SK-N-SH (cell line): ENCODE data around the gene B3GALT2. TPM values are rescaled to one million over a fixed set of nuclear protein-coding genes. Genes with fewer than 3 reads are reported as not detected.

Source experiments
- CTCF ChIA-PET: fragments of 300-600, 350-600 bp; formaldehyde crosslinking; extraction: SDS; loops from one replicate; lab custom pipeline; 2021; lab: Yijun Ruan, JAX
- POLR2A ChIA-PET: fragments of 350-600 bp; sonication (Branson Sonifier 250); formaldehyde crosslinking; extraction: SDS; loops from one replicate; lab custom pipeline; 2020; ENCODE audit warnings: antibody characterized with exemption, inconsistent platforms; lab: Yijun Ruan, JAX
- DNase-seq: peaks from one replicate; pipeline ENCODE4 v3.0.0; 2012
- H2AFZ ChIP-seq: fragments of 200-600 bp; sonication (generic); 2 replicates; pipeline ENCODE4 v1.8.1; 2016; ENCODE audit warnings: antibody characterized with exemption, mild to moderate bottlenecking, low read depth
- H3F3A ChIP-seq: fragments of 200-600 bp; sonication (generic); replicated peaks from 2 replicates; pipeline ENCODE3; 2016; ENCODE audit warnings: antibody characterized with exemption, mild to moderate bottlenecking; ENCODE audit not compliant: insufficient read depth
- H3K27ac ChIP-seq, 2 experiments: fragments of 200-500 bp in 1 of 2; fragments of 200-600 bp in 1 of 2; sonication (Bioruptor generic) in 1 of 2; sonication (generic), shearing (Covaris generic) in 1 of 2; 2 replicates each; pipeline versions ENCODE4 v1.5.1 to v1.6.1; 2014 to 2016; ENCODE audit warnings: low read depth in 2 of 2, inconsistent platforms in 1 of 2, low read length in 1 of 2, mild to moderate bottlenecking in 1 of 2, mixed read lengths in 1 of 2
- H3K27me3 ChIP-seq: fragments of 200-600 bp; sonication (generic), shearing (Covaris generic); 2 replicates; pipeline ENCODE4 v1.6.1; 2016; ENCODE audit warnings: mixed run types; ENCODE audit not compliant: insufficient read depth
- H3K36me3 ChIP-seq, 2 experiments: fragments of 200-500 bp in 1 of 2; fragments of 200-600 bp in 1 of 2; sonication (Bioruptor generic) in 1 of 2; sonication (generic) in 1 of 2; replicated peaks in 1 of 2; 2 replicates each; pipeline versions ENCODE3 to v1.5.1; 2014 to 2016; ENCODE audit warnings: low read length in 1 of 2, mild to moderate bottlenecking in 1 of 2; ENCODE audit not compliant: insufficient read depth in 2 of 2, control insufficient read depth in 1 of 2
- H3K4me1 ChIP-seq, 2 experiments: fragments of 200-500 bp in 1 of 2; fragments of 200-600 bp in 1 of 2; sonication (Bioruptor generic) in 1 of 2; sonication (generic), shearing (Covaris generic) in 1 of 2; 2 replicates each; pipeline versions ENCODE4 v1.5.1 to v1.6.1; 2014 to 2016; ENCODE audit warnings: low read depth in 1 of 2, low read length in 1 of 2, mixed run types in 1 of 2; ENCODE audit not compliant: insufficient read depth in 2 of 2, control insufficient read depth in 1 of 2
- H3K4me2 ChIP-seq: fragments of 200-600 bp; sonication (generic), shearing (Covaris generic); 2 replicates; pipeline ENCODE4 v1.6.1; 2017; ENCODE audit warnings: mixed run types
- H3K4me3 ChIP-seq, 2 experiments: fragments of 200-500 bp in 1 of 2; fragments of 200-600 bp in 1 of 2; sonication (Bioruptor generic) in 1 of 2; sonication (generic), shearing (Covaris generic) in 1 of 2; 2 replicates each; pipeline versions ENCODE4 v1.5.1 to v1.8.1; 2014 to 2016; ENCODE audit warnings: low read depth in 2 of 2, inconsistent platforms in 1 of 2, low read length in 1 of 2, mild to moderate bottlenecking in 1 of 2, mixed read lengths in 1 of 2, moderate library complexity in 1 of 2
- H3K79me2 ChIP-seq: fragments of 200-600 bp; sonication (generic); 2 replicates; pipeline ENCODE4 v1.8.1; 2017; ENCODE audit warnings: mild to moderate bottlenecking; ENCODE audit not compliant: insufficient read depth
- H3K9ac ChIP-seq: fragments of 200-600 bp; sonication (generic); 2 replicates; pipeline ENCODE4 v1.6.1; 2017; ENCODE audit warnings: mixed run types
- H3K9me2 ChIP-seq: fragments of 200-600 bp; sonication (generic); 2 replicates; pipeline ENCODE4 v1.6.1; 2017; ENCODE audit warnings: mixed run types
- H3K9me3 ChIP-seq: fragments of 200-600 bp; sonication (generic); 2 replicates; pipeline ENCODE4 v1.6.1; 2017; ENCODE audit warnings: mixed run types, mild to moderate bottlenecking, moderate library complexity
- H4K20me1 ChIP-seq: fragments of 200-600 bp; sonication (generic); 2 replicates; pipeline ENCODE4 v1.6.1; 2017; ENCODE audit warnings: mild to moderate bottlenecking, mixed run types; ENCODE audit not compliant: insufficient read depth
- CTCF ChIP-seq: fragments of 200-600 bp; sonication (generic); IDR thresholded peaks from 2 replicates; pipeline ENCODE4 v1.6.1; 2017; ENCODE audit warnings: antibody characterized with exemption, mild to moderate bottlenecking, moderate library complexity
- ELF1 ChIP-seq: IDR thresholded peaks from 2 replicates; pipeline ENCODE4 v1.4.0; 2012
- GATA2 ChIP-seq: sonication (generic); formaldehyde crosslinking; IDR thresholded peaks from 2 replicates; pipeline ENCODE4 v1.5.0; 2020; ENCODE audit warnings: mild to moderate bottlenecking, missing genetic modification reagents
- MAX ChIP-seq: IDR thresholded peaks from 2 replicates; pipeline ENCODE4 v1.4.0; 2012; ENCODE audit warnings: low read depth
- MEF2A ChIP-seq: IDR thresholded peaks from 2 replicates; pipeline ENCODE4 v1.4.0; 2012; ENCODE audit warnings: low read depth, borderline replicate concordance
- MXI1 ChIP-seq: IDR thresholded peaks from 2 replicates; pipeline ENCODE4 v1.6.1; 2012; ENCODE audit warnings: mild to moderate bottlenecking, low read depth, low read length, improper control_type of control experiment
- RAD21 ChIP-seq: IDR thresholded peaks from 2 replicates; pipeline ENCODE4 v1.6.1; 2012; ENCODE audit warnings: mild to moderate bottlenecking, low read length
- SIN3A ChIP-seq: IDR thresholded peaks from 2 replicates; pipeline ENCODE4 v1.6.1; 2012; ENCODE audit warnings: low read depth, mild to moderate bottlenecking, low read length, moderate library complexity, borderline replicate concordance
- TCF12 ChIP-seq: IDR thresholded peaks from 2 replicates; pipeline ENCODE4 v1.4.0; 2012
- USF1 ChIP-seq: IDR thresholded peaks from 2 replicates; pipeline ENCODE4 v1.4.0; 2012; ENCODE audit warnings: low read depth, borderline replicate concordance
- ZBTB33 ChIP-seq: IDR thresholded peaks from 2 replicates; pipeline ENCODE4 v1.4.0; 2012; ENCODE audit warnings: low read depth, borderline replicate concordance
- WGBS: methylation state at CpG from one replicate; pipeline ENCODE4 v1.1.6; 2017; ENCODE audit warnings: low lambda C conversion rate; 5-methylcytosine and 5-hydroxymethylcytosine counted together
- polyA plus RNA-seq, 3 experiments: library from polyadenylated mRNA; depleted of rRNA; stranded (reverse); fragments of >200 nt; gene quantifications; 2 replicates each; pipeline ENCODE4 v1.2.3, GENCODE V29; 2012

The B3GALT2 gene
- 0.23 and 0.37 TPM in 2 replicates for polyA plus RNA-seq (2012; rRNA removed)
- 0.64 and 0.73 TPM in 2 replicates for polyA plus RNA-seq (2012; cell fraction: cytosol; rRNA removed)
- polyA plus RNA-seq (2012; cell fraction: nucleus; rRNA removed), result 0.06 and 0.25 TPM in 2 replicates

GRCh38 chr1:193185901-193186731, at the start of gene B3GALT2:
B3GALT2 (minus strand) TSS chr1:193186613; CDS start chr1:193181562, 5,051 bp downstream.
- peak within 1 kb of the TSS; percentile 46 for H3K9ac ChIP-seq
- peak within 1 kb of the TSS; percentile 90 for H3K4me2 ChIP-seq
- H3K79me2 ChIP-seq, result peaks cover 63% of the 10 kb centered on the region
- CTCF ChIA-PET, result interaction anchor here (0.6 to 1.4 kb wide), 3 partner anchors 18 to 152 kb away, joined by 4 read pairs; no protein-coding TSS in a partner anchor
- TF ChIP-seq MAX (peak; percentile 63), GATA2 (CRISPR knock-in tag) (peak; percentile 28; the same call in 1 of the 2 replicates), SIN3A (0 out of 2 replicates have a peak, but pooled peaks have one; percentile 58), ELF1 (no peak), TCF12 (peak; percentile 22; the same call in 1 of the 2 replicates), MEF2A (no peak), CTCF (no peak), RAD21 (no peak), MXI1 (peak; percentile 97), USF1 (peak; percentile 57; the same call in 1 of the 2 replicates), ZBTB33 (no peak)
- no peaks in the 10 kb centered on the region for H3K9me3 ChIP-seq
- H3K27ac ChIP-seq, result peak within 1 kb of the TSS; percentile 62 to 85
- peaks cover 30 to 41% of the 10 kb centered on the region in 2 experiments; a peak in 3 of 4 replicates for H3K4me1 ChIP-seq
- POLR2A ChIA-PET, result no interaction called here
- peaks cover 12% of the 10 kb centered on the region for H3F3A ChIP-seq
- peaks cover 0 to 6% of the 10 kb centered on the region in 2 experiments for H3K36me3 ChIP-seq
- H3K27me3 ChIP-seq, result no peaks in the 10 kb centered on the region
- peak; percentile 19 for DNase-seq
- H2AFZ ChIP-seq, result no peak within 1 kb of the TSS
- peak within 1 kb of the TSS; percentile 51 to 60 for H3K4me3 ChIP-seq
- WGBS, result 14% methylated on average over 13 of the region's 13 CpGs
- H3K9me2 ChIP-seq, result no peaks in the 10 kb centered on the region
- peaks cover 17% of the 10 kb centered on the region for H4K20me1 ChIP-seq
